ENCODE data around the gene ABHD11.

- TF ChIP-seq, protein P1, sequence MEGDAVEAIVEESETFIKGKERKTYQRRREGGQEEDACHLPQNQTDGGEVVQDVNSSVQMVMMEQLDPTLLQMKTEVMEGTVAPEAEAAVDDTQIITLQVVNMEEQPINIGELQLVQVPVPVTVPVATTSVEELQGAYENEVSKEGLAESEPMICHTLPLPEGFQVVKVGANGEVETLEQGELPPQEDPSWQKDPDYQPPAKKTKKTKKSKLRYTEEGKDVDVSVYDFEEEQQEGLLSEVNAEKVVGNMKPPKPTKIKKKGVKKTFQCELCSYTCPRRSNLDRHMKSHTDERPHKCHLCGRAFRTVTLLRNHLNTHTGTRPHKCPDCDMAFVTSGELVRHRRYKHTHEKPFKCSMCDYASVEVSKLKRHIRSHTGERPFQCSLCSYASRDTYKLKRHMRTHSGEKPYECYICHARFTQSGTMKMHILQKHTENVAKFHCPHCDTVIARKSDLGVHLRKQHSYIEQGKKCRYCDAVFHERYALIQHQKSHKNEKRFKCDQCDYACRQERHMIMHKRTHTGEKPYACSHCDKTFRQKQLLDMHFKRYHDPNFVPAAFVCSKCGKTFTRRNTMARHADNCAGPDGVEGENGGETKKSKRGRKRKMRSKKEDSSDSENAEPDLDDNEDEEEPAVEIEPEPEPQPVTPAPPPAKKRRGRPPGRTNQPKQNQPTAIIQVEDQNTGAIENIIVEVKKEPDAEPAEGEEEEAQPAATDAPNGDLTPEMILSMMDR (IDR thresholded peaks at IDR 0.05): no peak
- TF ChIP-seq POLR2A (IDR thresholded peaks at IDR 0.05): no peak
These were observed 36.3 kb upstream of the ABHD11 start for GRCh38 chr7:73774923-73775322.

All from heart left ventricle (tissue), 13 donors.